Aortic smooth muscle cell (primary cell): ENCODE results near the gene CCDC83. TPM values are rescaled to one million over a fixed set of nuclear protein-coding genes. Genes with fewer than 3 reads are reported as not detected.

Experiments used
- total RNA-seq: library from RNA; depleted of rRNA; stranded (reverse); fragments of >200 nt; gene quantifications from 2 replicates; pipeline ENCODE4 v1.2.3, GENCODE V29; 2014

Gene CCDC83
- total RNA-seq, result not detected in 2 replicates

GRCh38 chr11:85855341-85855656, at the start of gene CCDC83:
CCDC83 (plus strand) TSS chr11:85855383; CDS start chr11:85865124, 9,741 bp downstream.

GRCh38 chr11:85810871-85811611, 44.1 kb upstream of the CCDC83 start, which contains the start of gene SYTL2:
SYTL2 (minus strand) TSS chr11:85811141; CDS start chr11:85757725, 53,416 bp downstream.

Other genes starting within 250 kb of the CCDC83 start
- 1.8 and 2.6 TPM in 2 replicates for gene DLG2, start 228.0 kb upstream of the CCDC83 start, total RNA-seq
- 58.7 and 60.5 TPM in 2 replicates for gene TMEM126B, start 226.8 kb upstream of the CCDC83 start, total RNA-seq
- 33.8 and 41.2 TPM in 2 replicates for gene TMEM126A, start 207.4 kb upstream of the CCDC83 start, total RNA-seq
- 33.8 and 35.0 TPM in 2 replicates for gene CREBZF, start 190.3 kb upstream of the CCDC83 start, total RNA-seq
- gene CCDC89, start 169.2 kb upstream of the CCDC83 start, total RNA-seq, result 5.8 and 6.0 TPM in 2 replicates
- gene SYTL2, start 44.2 kb upstream of the CCDC83 start, total RNA-seq, result 7.0 and 7.5 TPM in 2 replicates
- 368 and 396 TPM in 2 replicates for gene PICALM, start 213.7 kb downstream of the CCDC83 start, total RNA-seq